Activated CD4-positive, CD25-positive, alpha-beta regulatory T cell treated with anti-CD3 and anti-CD28 coated beads, Interleukin-2, amount 50 U/mL, for 72 hours (primary cell): ENCODE results near the gene PTPRS.
"Not testable (repeated sequence)": the region's sequence is repeated elsewhere in the genome, so short reads cannot be mapped to it uniquely, and the experiment has no call there.

ENCODE experiments used
- DNase-seq: peaks from one replicate; pipeline ENCODE4 v3.0.0; 2021

Gene PTPRS

GRCh38 chr19:5331790-5332189 is 8.8 kb downstream of the PTPRS start:
- DNase-seq: no peak

GRCh38 chr19:5330307-5330720 is 10.3 kb downstream of the PTPRS start:
- DNase-seq: no peak

GRCh38 chr19:5329141-5329540 is 11.5 kb downstream of the PTPRS start:
- DNase-seq: no peak

- not testable (repeated sequence) for DNase-seq
These were observed 12.2 kb downstream of the PTPRS start for GRCh38 chr19:5328407-5328806.

GRCh38 chr19:5326986-5327623 is 13.5 kb downstream of the PTPRS start:
- DNase-seq: no peak

GRCh38 chr19:5326545-5326944 is 14.1 kb downstream of the PTPRS start:
- no peak for DNase-seq

- DNase-seq: no peak
These were observed 15.7 kb downstream of the PTPRS start for GRCh38 chr19:5324947-5325346.

- DNase-seq: no peak
These were observed 17.2 kb downstream of the PTPRS start for GRCh38 chr19:5323475-5323811.

- DNase-seq: no peak
These were observed 18.5 kb downstream of the PTPRS start for GRCh38 chr19:5321851-5322681.

GRCh38 chr19:5321066-5321642 is 19.5 kb downstream of the PTPRS start:
- no peak for DNase-seq

GRCh38 chr19:5319516-5319915 is 21.1 kb downstream of the PTPRS start:
- no peak for DNase-seq

GRCh38 chr19:5318306-5318705 is 22.3 kb downstream of the PTPRS start:
- DNase-seq: no peak

- no peak for DNase-seq
These were observed 23.3 kb downstream of the PTPRS start for GRCh38 chr19:5317321-5317720.

GRCh38 chr19:5316138-5316537 is 24.5 kb downstream of the PTPRS start:
- DNase-seq: no peak

GRCh38 chr19:5314907-5315298 is 25.7 kb downstream of the PTPRS start:
- no peak for DNase-seq

GRCh38 chr19:5314012-5314906 is 26.4 kb downstream of the PTPRS start:
- no peak for DNase-seq

GRCh38 chr19:5313307-5313706 is 27.3 kb downstream of the PTPRS start:
- DNase-seq: no peak

GRCh38 chr19:5312058-5312457 is 28.6 kb downstream of the PTPRS start:
- no peak for DNase-seq

- DNase-seq: no peak
These were observed 31.0 kb downstream of the PTPRS start for GRCh38 chr19:5309438-5310204.

- DNase-seq: no peak
These were observed 31.9 kb downstream of the PTPRS start for GRCh38 chr19:5308451-5309437.

- no peak for DNase-seq
These were observed 33.0 kb downstream of the PTPRS start for GRCh38 chr19:5307655-5308054.
